HG03064 (cell line): Measurements from ENCODE around the gene PROSER2.

ENCODE experiments used
- ATAC-seq: cut with Tn5 transposase; IDR thresholded peaks from one replicate; pipeline ENCODE4 v1.9.1; 2021; ENCODE audit warnings: low read depth; ENCODE audit not compliant: unreplicated experiment

The PROSER2 gene

DNA sequence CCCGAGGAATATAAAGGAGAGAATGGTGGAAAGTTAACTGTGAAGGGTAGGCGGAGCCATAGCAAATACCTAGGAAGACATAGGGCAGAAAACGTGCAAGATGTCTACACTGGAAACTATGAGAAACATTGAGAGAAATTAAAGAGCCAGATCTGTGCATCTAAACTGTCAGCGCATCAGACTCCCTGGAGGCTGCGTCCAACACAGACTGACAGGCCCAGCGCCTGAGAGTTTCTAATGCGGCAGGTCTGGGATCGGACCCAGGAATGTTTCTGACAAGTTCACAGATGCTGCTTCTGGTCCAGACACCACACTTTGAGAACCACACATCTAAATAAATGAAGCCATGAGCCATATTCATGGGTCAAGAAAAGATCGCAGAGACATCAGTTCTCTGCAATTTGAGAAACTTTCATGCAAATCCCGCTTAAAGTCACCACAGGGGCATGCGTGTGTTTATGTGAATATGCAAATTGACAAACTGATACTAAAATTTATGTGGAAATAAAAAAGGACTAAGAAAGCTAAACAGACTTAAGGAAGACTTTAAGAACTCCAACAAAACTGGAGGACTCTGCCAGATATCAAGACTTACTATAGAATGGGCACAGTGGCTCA lies 38.8 kb downstream of the PROSER2 start:
- no peak for ATAC-seq

DNA sequence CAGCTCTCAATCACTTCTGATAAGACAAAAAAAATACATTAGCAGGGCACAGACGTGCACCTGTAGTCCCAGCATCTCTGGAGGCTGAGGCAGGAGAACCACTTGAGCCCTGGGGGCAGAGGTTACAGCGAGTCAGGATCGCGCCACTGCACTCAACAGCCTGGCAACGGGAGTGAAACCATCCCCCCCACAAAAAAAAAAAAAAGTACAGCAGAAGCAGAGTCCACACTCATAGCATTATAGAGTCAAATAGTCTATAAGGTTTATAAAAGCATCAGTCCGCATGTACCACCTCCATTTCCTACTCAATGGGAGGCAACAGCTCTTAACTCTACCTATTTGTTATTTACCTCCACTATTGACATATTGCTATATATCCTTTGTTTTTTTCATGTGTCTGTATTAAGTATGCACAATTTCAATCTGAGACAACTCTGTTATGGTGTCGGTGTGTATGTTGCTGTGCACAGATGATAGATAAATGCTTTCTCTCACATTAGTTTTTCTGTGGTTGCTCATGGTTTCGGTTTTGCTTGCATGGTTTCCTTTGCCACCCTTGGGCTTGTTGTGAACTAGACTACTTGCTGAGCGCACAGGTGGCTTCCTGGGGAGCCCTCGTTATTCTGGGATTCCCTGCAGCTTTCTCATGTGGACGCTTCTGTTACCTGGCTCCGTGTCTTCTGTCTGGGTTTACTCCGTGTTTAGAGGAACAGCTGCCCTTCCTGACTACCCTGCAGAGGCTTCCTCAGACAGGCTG lies 40.4 kb downstream of the PROSER2 start:
- ATAC-seq = peak; percentile 93

DNA sequence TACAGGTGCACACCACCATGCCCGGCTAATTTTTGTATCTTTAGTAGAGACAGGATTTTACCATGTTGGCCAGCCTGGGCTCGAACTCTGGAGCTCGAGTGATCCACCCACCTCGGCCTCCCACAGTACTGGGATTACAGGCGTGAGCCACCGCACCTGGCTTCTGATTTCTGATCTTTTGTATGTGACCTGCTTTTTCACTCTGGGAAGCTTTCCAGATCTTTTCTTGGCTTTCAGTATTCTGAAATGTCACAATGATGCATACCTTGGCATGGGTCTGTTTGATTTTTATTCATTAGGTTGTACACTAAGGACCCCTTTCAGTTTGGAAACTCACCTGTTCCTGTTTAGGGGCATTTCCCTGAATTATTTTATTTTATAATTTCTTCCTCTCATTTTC lies 41.6 kb downstream of the PROSER2 start:
- ATAC-seq = no peak

DNA sequence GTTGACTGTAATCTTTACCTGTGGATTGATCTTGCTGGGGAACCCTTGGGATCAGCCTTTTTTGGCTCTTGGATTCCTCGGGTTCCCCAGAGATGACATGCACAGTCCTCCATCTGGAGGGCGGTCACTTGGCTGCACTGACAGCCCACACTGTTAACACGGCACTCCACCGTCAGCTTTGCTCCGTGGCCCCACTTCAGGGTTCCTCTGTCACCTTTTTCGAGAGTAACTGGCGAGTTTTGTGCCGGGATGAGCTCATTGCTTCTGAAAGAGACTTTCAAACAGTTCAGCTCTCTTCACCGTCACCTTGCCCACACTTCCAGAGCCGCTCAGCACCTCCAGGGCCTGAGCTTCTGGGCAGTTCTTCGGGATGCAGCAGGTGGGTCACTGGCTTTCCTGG lies 42.4 kb downstream of the PROSER2 start:
- no peak for ATAC-seq

DNA sequence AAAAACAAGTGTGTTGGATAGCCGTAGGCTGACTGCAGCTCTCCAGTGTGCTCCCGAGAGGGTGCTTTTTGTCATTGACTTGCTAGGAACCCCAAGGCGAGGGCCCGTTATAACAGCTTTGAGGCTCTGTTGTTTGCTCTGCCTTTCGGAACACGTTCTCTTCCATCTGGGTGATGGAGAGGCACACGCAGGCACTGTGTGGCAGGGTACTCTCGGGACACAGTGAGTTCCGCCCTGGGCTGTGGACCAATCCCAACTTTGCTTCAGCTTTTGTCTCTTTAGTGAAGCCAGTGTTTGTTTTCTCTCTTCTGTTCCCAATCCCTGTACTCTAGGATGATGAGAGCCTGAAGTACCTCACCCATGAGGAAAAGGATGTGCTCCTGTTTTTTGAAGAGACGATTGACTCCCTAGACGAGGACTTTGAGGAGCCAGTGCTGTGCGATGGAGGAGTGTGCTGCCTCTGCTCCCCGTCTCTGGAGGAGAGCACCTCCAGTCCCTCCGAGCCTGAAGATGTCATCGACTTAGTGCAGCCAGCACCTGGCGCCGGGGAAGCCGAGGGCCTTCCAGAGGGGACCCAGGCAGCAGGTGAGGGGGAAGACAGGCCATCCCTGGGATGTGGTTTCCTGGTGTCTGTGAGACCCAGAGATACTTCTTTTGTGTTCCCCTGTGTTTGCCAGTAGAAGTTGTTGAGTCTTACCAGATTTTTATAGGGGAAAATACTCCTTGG lies 43.2 kb downstream of the PROSER2 start:
- no peak for ATAC-seq

DNA sequence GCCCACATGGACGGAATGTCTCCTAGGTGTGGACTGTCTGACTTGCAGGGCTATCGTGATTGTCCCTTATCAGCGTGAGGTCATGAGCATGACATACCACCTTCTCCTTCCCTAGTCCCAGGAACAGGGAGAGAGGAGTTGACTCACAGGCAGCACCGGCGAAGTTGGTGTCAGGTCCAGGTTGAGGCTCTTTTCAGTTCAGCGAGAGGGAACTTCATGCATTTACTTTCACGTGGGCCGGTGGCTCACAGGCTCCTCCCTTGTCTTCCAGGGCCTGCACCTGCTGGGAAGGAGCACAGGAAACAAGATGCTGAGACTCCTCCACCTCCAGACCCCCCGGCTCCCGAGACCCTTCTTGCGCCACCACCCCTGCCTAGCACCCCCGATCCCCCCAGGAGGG lies 46.1 kb downstream of the PROSER2 start:
- ATAC-seq = no peak

DNA sequence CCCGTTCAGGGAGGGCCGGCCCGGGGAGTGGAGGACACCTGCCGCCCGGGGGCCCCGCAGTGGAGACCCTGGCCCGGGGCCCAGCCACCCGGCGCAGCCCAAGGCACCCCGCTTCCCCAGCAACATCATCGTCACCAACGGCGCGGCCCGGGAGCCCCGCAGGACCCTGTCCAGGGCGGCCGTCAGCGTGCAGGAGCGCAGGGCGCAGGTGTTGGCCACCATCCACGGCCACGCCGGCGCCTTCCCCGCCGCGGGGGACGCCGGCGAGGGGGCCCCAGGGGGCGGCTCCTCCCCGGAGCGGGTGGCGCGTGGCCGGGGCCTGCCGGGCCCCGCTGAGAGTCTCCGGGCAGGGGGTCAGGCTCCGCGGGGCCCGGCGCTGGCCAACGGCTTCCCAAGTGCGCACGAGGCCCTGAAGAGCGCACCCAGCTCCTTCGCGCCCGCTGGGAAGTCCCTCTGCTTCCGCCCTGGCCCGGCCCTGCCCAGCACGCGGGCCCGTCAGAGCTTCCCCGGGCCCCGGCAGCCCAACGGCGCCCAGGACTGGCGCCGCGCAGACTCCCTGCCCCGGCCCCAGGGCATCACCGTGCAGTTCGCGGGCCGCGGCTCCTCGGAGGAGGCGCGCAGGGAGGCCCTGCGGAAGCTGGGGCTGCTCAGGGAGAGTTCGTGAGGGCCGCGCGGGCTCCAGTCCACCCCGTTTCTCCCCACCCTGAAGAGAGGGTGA lies 46.7 kb downstream of the PROSER2 start:
- ATAC-seq = no peak

DNA sequence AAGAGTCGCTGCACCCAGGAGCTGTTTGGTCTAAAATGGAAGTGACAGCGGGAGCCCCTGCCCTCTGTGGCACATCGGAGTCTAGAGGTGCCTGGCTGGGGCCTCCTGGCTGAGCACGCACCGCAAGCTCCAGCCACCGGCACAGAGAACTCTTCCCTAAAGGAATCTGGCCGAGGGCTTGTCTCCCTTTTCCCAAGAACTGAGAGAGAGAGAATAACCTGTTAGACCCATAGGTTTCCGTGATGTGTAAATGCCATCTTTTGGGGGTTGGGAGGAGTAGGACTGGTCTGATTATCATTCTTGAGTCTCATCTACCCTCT lies 47.3 kb downstream of the PROSER2 start:
- ATAC-seq = no peak

DNA sequence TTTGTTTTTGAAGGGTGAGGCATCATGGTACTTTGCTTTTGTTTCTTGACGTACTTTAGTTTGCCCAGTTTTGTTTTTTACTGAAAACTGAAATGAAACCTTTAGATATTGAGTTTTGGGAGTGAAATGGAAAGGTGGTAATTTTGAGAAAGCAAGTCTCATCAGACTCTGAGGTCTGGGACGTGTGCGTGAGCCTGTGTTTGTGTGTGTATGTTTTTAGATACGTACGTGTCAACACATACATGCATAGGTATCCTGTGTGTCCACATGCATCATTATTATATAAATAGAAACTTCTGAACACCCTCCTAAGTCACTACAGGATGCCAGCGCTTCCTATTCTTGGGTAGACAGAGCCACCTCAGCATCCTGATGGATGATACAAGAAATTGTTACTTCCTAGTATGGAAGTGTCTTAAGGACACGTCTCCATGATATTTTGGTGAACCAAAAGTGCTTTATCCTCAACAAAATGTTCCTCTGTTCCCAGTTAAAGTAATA lies 47.8 kb downstream of the PROSER2 start:
- no peak for ATAC-seq

DNA sequence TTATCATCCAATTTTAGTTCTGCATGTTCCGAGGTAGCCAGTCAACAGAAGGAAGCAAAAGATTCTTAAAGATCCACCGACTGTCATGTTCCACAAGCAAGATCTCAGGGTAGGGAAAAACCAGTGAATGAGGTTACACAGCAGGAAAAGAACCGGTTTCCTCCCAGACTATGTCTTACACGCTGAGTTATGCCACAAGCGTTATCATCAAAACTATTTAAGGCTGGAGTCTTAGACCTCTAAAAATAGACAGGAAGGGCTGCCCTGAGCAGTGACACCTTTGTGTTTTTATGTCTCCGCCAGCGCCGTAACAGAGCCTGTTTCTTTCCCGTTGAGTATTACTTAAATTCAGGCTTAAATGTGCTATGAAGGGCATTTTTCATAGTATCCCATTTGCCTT lies 48.3 kb downstream of the PROSER2 start:
- ATAC-seq = no peak

DNA sequence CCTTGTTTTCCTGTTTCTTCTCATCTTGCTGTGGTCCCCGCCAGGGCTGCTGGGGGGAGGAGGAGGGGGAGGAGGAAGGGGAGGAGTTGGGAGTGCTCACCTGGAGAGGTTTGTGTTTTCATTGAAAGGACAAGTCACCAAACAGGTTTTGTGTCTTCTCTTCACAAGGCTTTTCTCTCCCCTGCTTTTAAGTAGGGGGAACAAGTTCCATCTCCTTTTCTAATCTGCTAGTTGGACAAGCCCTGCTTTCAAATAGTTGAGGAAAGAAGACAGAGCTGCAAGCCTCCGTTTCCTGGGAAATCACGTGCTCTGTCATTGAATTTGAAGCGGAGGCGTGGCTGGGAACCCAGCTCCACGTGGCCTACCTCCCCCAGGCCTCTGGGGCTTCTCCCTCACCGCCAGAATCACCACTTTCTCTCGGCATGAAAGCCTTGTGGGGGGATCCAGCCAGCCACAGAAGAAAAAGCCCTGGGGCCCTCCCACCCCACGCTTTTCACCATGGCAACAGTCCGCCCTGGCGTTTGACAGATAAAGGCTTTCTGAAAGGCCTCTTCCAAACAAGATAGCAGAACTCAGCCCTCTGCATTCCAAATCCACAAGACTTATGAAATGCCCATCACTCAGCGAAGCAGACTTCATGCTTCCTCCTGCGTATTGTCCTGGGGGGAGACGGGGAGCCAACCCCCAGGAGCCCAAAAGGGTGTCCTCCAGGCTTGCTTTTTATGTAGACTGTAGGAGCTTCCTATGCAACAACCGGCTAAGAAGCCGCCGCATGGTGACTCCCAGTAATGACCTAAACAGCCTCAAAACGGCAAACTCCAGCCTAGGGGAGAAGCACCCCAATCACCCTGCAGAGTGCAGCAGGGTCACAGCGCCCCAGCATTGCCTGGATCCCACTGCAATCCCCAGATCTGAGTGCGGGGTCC lies 51.7 kb downstream of the PROSER2 start:
- ATAC-seq = no peak

DNA sequence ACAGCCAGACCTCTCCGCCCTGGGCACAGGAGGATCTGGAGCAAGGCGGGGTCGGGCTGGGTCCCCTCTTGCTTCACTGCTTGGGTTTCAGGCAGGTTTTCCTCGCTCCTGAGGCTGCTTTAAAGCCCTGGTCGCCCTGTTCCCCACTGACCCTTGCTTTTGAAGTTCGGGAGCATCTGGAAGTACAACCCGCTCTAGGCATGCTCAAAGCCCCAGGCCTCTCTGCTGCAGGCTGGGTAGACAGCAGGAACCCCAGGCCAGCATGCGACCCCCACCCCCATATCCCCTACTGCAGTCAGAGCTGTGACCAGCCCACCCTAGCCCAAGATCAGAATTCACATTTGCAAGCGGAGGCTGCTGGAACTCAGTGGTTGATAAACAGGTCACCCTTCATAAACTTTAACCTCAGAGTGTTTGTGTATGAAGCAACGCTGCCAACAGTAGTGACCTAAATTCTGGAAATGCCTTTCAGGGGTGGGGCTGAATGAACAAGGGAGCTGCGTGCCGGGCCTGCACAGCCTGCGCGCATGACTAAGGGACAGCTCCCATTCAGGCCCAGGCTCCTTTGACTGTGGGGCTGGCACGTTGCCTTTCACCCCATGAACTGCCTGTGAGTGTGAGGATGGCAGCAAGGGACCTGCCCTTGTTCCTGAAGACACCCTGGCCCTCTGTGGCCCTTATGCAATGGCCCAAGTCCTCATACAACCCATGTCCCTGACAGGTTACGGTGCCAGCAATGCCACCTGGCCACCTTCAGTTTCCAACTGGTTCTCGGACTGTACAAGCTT lies 52.5 kb downstream of the PROSER2 start:
- no peak for ATAC-seq

DNA sequence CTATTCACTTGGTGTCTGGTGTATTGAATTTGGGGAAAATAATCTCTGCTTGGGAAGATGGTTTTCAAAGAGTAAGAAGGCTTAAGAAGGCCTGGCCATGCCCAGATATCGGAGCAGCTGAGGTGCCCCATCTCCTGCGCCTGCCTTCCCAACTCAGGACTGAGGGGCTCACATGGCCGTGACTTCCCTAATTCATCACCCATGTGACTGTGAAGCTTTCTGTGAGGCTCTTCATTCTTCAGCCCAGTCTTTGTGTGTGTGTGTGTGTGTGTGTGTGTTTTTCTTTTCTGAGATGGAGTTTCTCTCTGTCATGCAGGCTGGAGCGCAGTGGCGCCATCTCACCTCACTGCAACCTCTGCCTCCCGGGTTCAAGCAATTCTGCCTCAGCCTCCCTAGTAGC lies 53.2 kb downstream of the PROSER2 start:
- ATAC-seq = no peak

DNA sequence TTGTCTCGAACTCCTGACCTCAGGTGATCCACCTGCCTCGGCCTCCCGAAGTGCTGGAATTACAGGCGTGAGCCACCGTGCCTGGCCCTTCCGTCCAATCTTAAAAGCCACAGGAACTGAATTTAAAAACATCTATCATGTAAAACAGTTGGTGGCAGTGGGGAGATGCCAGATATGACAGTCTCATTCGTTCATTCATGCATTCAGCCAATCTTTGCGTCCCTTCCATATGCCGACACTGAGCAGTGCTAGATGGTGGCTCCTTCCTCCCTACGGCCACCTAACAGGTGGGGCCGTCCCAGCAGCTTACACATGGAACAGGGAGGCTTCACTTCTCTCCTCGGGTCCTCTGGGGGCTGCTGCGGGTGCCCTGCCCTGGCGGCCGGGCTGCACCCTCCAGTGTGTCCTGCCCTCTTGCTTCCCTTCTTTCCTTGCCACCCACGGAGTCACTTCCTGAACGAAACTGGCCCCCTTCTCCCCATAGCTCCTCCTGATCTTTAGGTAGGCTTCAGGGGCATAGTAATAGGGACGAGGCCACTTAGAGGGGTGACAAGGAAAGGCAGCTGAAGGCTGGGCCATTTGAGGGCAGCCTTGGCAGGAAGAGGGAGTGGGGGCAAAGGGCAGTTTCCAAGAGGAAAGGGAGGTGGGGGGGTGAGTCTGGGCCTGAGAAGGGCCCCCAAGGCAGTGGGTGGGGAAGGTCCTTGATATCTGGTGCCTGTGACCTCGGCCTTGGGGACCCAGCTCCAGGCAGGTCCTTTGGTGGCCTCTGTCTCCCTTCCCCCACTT lies 53.8 kb downstream of the PROSER2 start:
- no peak for ATAC-seq

DNA sequence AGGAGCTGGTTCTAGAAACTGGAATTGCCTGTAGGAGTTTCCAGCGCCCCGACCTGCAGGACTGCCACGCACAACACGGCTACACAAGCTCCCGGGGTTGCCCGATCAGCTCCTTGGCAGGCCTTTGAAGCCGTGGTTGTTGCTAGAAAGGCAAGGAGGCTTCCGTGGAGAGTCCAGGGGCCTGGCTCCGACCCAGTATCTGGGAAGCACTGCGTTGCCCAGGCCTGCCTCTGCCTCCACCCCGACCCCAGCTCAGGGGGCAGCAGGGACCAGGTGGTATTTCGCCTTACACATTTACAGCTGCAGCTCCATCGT lies 54.4 kb downstream of the PROSER2 start:
- ATAC-seq = no peak

DNA sequence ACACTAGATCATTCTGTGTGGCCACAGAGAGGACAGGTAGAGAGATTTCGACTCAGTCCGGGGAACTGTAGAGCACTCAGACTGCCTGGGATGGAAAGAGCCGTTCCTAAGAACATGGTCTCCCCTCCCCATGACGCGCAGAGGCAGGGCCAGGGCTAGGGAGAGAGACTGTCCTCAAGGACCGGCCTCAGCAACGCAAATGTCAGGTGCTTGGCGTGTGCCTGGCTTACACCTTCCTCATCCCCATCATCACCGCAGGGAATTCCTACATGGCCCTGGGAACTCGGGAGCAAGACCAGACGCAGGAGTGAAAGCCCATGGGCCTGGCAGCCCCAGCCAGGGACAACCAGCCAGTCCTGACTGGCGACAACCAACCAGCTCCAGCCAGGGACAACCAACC lies 55.6 kb downstream of the PROSER2 start:
- no peak for ATAC-seq

DNA sequence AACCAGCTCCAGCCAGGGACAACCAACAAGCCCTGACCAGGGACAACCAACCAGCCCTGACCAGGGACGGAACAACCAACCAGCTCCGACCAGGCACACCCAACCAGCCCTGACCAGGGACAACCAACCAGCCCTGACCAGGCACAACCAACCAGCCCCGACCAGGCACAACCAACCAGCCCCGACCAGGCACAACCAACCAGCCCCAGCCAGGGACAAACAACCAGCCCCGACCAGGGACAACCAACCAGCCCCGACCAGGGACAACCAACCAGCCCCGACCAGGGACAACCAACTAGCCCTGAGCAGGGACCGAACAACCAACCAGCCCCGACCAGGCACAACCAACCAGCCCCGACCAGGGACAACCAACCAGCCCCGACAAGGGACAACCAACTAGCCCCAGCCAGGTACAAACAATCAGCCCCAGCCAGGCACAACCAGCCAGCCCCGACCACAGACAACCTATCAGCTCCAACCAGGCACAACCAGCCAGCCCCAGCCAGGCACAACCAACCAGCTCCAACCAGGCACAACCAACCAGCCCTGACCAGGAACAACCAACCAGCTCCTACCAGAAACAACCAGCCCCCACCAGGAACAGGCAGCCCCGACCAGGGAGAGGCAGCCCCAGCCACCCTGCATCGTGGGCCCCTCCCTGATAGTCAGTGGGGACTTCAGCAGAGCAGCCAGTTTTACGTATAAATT lies 56.4 kb downstream of the PROSER2 start:
- ATAC-seq = no peak
